WTC11 (cell line): ENCODE data around the gene LCT. TPM values are rescaled to one million over a fixed set of nuclear protein-coding genes. Genes with fewer than 3 reads are reported as not detected.

ENCODE experiments used
- ATAC-seq: fragments of 200-7000 bp; cut with Tn5 transposase; 2 replicates; pipeline ENCODE4 v1.10.0; 2021; ENCODE audit warnings: mild to moderate bottlenecking, moderate library complexity
- CTCF ChIA-PET: fragments of 300-600 bp; sonication (Branson Sonifier 250); formaldehyde crosslinking; loops from one replicate; lab custom pipeline; 2021; ENCODE audit warnings: antibody characterized with exemption; lab: Charles Lee
- POLR2A ChIA-PET: fragments of 350-600 bp; sonication (Branson Sonifier 250); formaldehyde crosslinking; loops from one replicate; lab custom pipeline; 2021; ENCODE audit warnings: antibody characterized with exemption; lab: Charles Lee
- DNase-seq: peaks from one replicate; pipeline ENCODE4 v3.0.0; 2021; ENCODE audit warnings: low spot score
- H3K27ac Mint-ChIP-seq: 2 replicates; pipeline ENCODE4 v1.8.0; 2021; ENCODE audit warnings: mixed read lengths
- H3K27me3 Mint-ChIP-seq: 2 replicates; pipeline ENCODE4 v1.8.0; 2021; ENCODE audit warnings: low read depth, mild to moderate bottlenecking, moderate library complexity, mixed read lengths
- H3K36me3 Mint-ChIP-seq: 2 replicates; pipeline ENCODE4 v1.8.0; 2021; ENCODE audit warnings: mixed read lengths
- H3K4me1 Mint-ChIP-seq: 2 replicates; pipeline ENCODE4 v1.8.0; 2022; ENCODE audit warnings: mixed read lengths
- H3K4me3 Mint-ChIP-seq: 2 replicates; pipeline ENCODE4 v1.8.0; 2021; ENCODE audit warnings: mild to moderate bottlenecking, moderate library complexity, mixed read lengths
- H3K9me3 Mint-ChIP-seq: 2 replicates; pipeline ENCODE4 v1.8.0; 2021; ENCODE audit warnings: mixed read lengths
- AR ChIP-seq: fragments of 250-450 bp; sonication (Bioruptor Pico); IDR thresholded peaks from 2 replicates; pipeline ENCODE4 v1.9.0; 2021; ENCODE audit warnings: mild to moderate bottlenecking
- ESRRA ChIP-seq: sonication (generic); formaldehyde crosslinking; IDR thresholded peaks from 2 replicates; pipeline ENCODE4 v1.8.1; 2022; ENCODE audit warnings: mild to moderate bottlenecking, missing genetic modification reagents, borderline replicate concordance
- FOXJ3 ChIP-seq: sonication (generic); formaldehyde crosslinking; IDR thresholded peaks from 2 replicates; pipeline ENCODE4 v1.9.0; 2021; ENCODE audit warnings: missing genetic modification reagents, mild to moderate bottlenecking, borderline replicate concordance
- GRHL2 ChIP-seq: fragments of 250-450 bp; sonication (Bioruptor Pico); IDR thresholded peaks from 2 replicates; pipeline ENCODE4 v1.8.0; 2022; ENCODE audit warnings: mild to moderate bottlenecking, moderate library complexity; ENCODE audit not compliant: insufficient replicate concordance, severe bottlenecking
- KAT7 ChIP-seq: sonication (generic); formaldehyde crosslinking; IDR thresholded peaks from 2 replicates; pipeline ENCODE4 v1.8.1; 2023; ENCODE audit warnings: missing genetic modification reagents, mild to moderate bottlenecking, borderline replicate concordance
- MXD4 ChIP-seq: fragments of 250-450 bp; sonication (Bioruptor Pico); IDR thresholded peaks from 2 replicates; pipeline ENCODE4 v1.8.0; 2021; ENCODE audit warnings: mild to moderate bottlenecking, moderate library complexity, borderline replicate concordance
- MYBL2 ChIP-seq: sonication (generic); formaldehyde crosslinking; IDR thresholded peaks from 2 replicates; pipeline ENCODE4 v1.8.1; 2023; ENCODE audit warnings: mild to moderate bottlenecking, moderate library complexity, missing genetic modification reagents
- SMAD4 ChIP-seq: sonication (generic); formaldehyde crosslinking; IDR thresholded peaks from 2 replicates; pipeline ENCODE4 v1.8.0; 2022; ENCODE audit warnings: mild to moderate bottlenecking, missing genetic modification reagents
- SOX15 ChIP-seq: fragments of 250-450 bp; sonication (Bioruptor Pico); IDR thresholded peaks from 2 replicates; pipeline ENCODE4 v1.9.0; 2021; ENCODE audit warnings: mild to moderate bottlenecking
- SP1 ChIP-seq: sonication (generic); formaldehyde crosslinking; conservative IDR thresholded peaks from 2 replicates; pipeline ENCODE4 v1.8.1; 2022; ENCODE audit warnings: missing genetic modification reagents
- USF2 ChIP-seq: sonication (generic); formaldehyde crosslinking; IDR thresholded peaks from 2 replicates; pipeline ENCODE4 v1.8.1; 2023; ENCODE audit warnings: mild to moderate bottlenecking, missing genetic modification reagents, moderate library complexity
- ZNF232 ChIP-seq: sonication (generic); formaldehyde crosslinking; IDR thresholded peaks from 2 replicates; pipeline ENCODE4 v1.8.0; 2022; ENCODE audit warnings: mild to moderate bottlenecking, missing genetic modification reagents
- ZNF281 ChIP-seq: sonication (generic); formaldehyde crosslinking; IDR thresholded peaks from 2 replicates; pipeline ENCODE4 v1.8.0; 2023; ENCODE audit warnings: mild to moderate bottlenecking, missing genetic modification reagents
- ZNF317 ChIP-seq: sonication (generic); formaldehyde crosslinking; IDR thresholded peaks from 2 replicates; pipeline ENCODE4 v1.8.1; 2023; ENCODE audit warnings: low read depth, mild to moderate bottlenecking, moderate library complexity, missing genetic modification reagents, borderline replicate concordance
- ZNF416 ChIP-seq: fragments of 250-450 bp; sonication (Bioruptor Pico); IDR thresholded peaks from 2 replicates; pipeline ENCODE4 v1.9.0; 2021; ENCODE audit warnings: mild to moderate bottlenecking, inconsistent platforms
- ZNF671 ChIP-seq: fragments of 250-450 bp; sonication (Bioruptor Pico); IDR thresholded peaks from 2 replicates; pipeline ENCODE4 v1.8.0; 2021; ENCODE audit warnings: mild to moderate bottlenecking
- total RNA-seq: library from RNA; stranded (reverse); gene quantifications from 3 replicates; pipeline ENCODE4 v1.2.3, GENCODE V29; 2021
- TF ChIP-seq, protein P1 (sequence below): sonication (generic); formaldehyde crosslinking; IDR thresholded peaks from 2 replicates; pipeline ENCODE4 v1.8.1; 2023; ENCODE audit warnings: mild to moderate bottlenecking, moderate library complexity, missing genetic modification reagents
- TF ChIP-seq, protein P2 (sequence below): sonication (generic); formaldehyde crosslinking; IDR thresholded peaks from 2 replicates; pipeline ENCODE4 v1.8.0; 2022; ENCODE audit warnings: mild to moderate bottlenecking, missing genetic modification reagents

The LCT gene
- total RNA-seq, 1 experiment from 2014 or later = 0.02 TPM

- TF ChIP-seq, protein P1, sequence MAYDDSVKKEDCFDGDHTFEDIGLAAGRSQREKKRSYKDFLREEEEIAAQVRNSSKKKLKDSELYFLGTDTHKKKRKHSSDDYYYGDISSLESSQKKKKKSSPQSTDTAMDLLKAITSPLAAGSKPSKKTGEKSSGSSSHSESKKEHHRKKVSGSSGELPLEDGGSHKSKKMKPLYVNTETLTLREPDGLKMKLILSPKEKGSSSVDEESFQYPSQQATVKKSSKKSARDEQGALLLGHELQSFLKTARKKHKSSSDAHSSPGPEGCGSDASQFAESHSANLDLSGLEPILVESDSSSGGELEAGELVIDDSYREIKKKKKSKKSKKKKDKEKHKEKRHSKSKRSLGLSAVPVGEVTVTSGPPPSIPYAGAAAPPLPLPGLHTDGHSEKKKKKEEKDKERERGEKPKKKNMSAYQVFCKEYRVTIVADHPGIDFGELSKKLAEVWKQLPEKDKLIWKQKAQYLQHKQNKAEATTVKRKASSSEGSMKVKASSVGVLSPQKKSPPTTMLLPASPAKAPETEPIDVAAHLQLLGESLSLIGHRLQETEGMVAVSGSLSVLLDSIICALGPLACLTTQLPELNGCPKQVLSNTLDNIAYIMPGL (CRISPR knock-in tag) = no peak
- TF ChIP-seq FOXJ3 = no peak
- no peak for TF ChIP-seq KAT7 (CRISPR knock-in tag)
- TF ChIP-seq USF2 (CRISPR knock-in tag) = no peak
Measured at GRCh38 chr2:135825131-135825530, 11.9 kb downstream of the LCT start (continued).

GRCh38 chr2:135822855-135823254 is 14.1 kb downstream of the LCT start:
- POLR2A ChIA-PET = no interaction called here
- Mint-ChIP-seq H3K27me3 (peaks cover 7% of the 10 kb centered on the region; the same call in 1 of the 2 replicates), H3K9me3 (peaks cover 24% of the 10 kb centered on the region), H3K27ac (no peak overlapping the region), H3K4me1 (no peaks in the 10 kb centered on the region), H3K36me3 (no peaks in the 10 kb centered on the region), H3K4me3 (no peak overlapping the region)
- no peak for DNase-seq
- CTCF ChIA-PET = no interaction called here
- ATAC-seq = no peak
- TF ChIP-seq SMAD4 (CRISPR knock-in tag) (no peak), ZNF416 (no peak), SP1 (CRISPR knock-in tag) (no peak), ZNF671 (CRISPR knock-in tag) (no peak), GRHL2 (CRISPR knock-in tag) (no peak), SOX15 (CRISPR knock-in tag) (no peak), MXD4 (CRISPR knock-in tag) (no peak), ZNF232 (CRISPR knock-in tag) (no peak), ESRRA (CRISPR knock-in tag) (no peak), MYBL2 (CRISPR knock-in tag) (no peak), ZNF317 (no peak), ZNF281 (CRISPR knock-in tag) (no peak), AR (CRISPR knock-in tag) (no peak)
- TF ChIP-seq, protein P2, sequence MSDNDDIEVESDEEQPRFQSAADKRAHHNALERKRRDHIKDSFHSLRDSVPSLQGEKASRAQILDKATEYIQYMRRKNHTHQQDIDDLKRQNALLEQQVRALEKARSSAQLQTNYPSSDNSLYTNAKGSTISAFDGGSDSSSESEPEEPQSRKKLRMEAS (CRISPR knock-in tag) = no peak
